ENCODE data around the gene ATG2B. TPM values are rescaled to one million over a fixed set of nuclear protein-coding genes. Genes with fewer than 3 reads are reported as not detected.

ATG2B gene
- total and polyA plus RNA-seq, 2 donors (not counting 3 experiments of a cell fraction or from before 2014, with no cell fraction given): 5.9 to 17.8 TPM

- H3K4me2 ChIP-seq (ENCODE audit: insufficient read depth, low read length): no peak overlapping the region
- ChIA-PET CTCF (no interaction called here), POLR2A (no interaction called here)
- TF ChIP-seq JUN (IDR thresholded peaks at IDR 0.05; ENCODE audit: borderline replicate concordance, insufficient read depth, insufficient read length, low read depth) (no peak), MAX (IDR thresholded peaks at IDR 0.05; ENCODE audit: insufficient read depth, insufficient read length) (no peak), POLR2AphosphoS5 (IDR thresholded peaks at IDR 0.05; ENCODE audit: insufficient read depth, low read depth, low read length) (no peak), EZH2 (IDR thresholded peaks at IDR 0.05; ENCODE audit: borderline replicate concordance, low read depth, low read length, severe bottlenecking) (no peak), GATA2 (IDR thresholded peaks at IDR 0.05; ENCODE audit: insufficient read depth, insufficient read length, low read depth, low read length) (no peak), CTCF (IDR thresholded peaks at IDR 0.05; ENCODE audit: extremely low read depth in 1 of 2, insufficient read depth in 1 of 2, low read depth in 1 of 2, low read length in 2 of 2) (no peak), MYC (IDR thresholded peaks at IDR 0.05; ENCODE audit: low read depth, low read length) (no peak), POLR2A (IDR thresholded peaks at IDR 0.05; ENCODE audit: low read depth, low read length) (no peak), FOS (IDR thresholded peaks at IDR 0.05; ENCODE audit: borderline replicate concordance, insufficient read depth, low read length) (no peak)
- H3K9me1 ChIP-seq (replicated peaks; ENCODE audit: control insufficient read depth, extremely low read depth, insufficient read depth, low read length): no peaks in the 10 kb centered on the region
- no peak overlapping the region for H2AFZ ChIP-seq (ENCODE audit: low read depth, low read length)
- no peaks in the 10 kb centered on the region for H3K9me3 ChIP-seq (replicated peaks; ENCODE audit: control insufficient read depth, insufficient read depth, low read length)
- H3K36me3 ChIP-seq (ENCODE audit: control insufficient read depth in 2 of 2, extremely low read depth in 1 of 2, insufficient read depth in 2 of 2, low read length in 2 of 2): peaks cover 0 to 7% of the 10 kb centered on the region in 2 experiments
- FAIRE-seq: no peak
- H3K27me3 ChIP-seq (ENCODE audit: control insufficient read depth in 2 of 2, insufficient read depth in 2 of 2, low read length in 2 of 2): no peaks in the 10 kb centered on the region
- dilution Hi-C loops (cut with MboI; ENCODE audit: extremely low pct_ligation_motif_present, low sequenced_read_pairs) (no loop called here), intact Hi-C loops (cut with micrococcal nuclease) (no loop called here)
- H3K79me2 ChIP-seq (ENCODE audit: control insufficient read depth, insufficient read depth, low read length): no peaks in the 10 kb centered on the region
- no peaks in the 10 kb centered on the region for H3K4me1 ChIP-seq (ENCODE audit: control insufficient read depth, extremely low read depth, insufficient read depth, low read length)
- H3K9ac ChIP-seq (replicated peaks; ENCODE audit: extremely low read depth, insufficient read depth, low read length): no peak overlapping the region
- H3K27ac ChIP-seq (ENCODE audit: insufficient read depth, low read depth, low read length): no peak overlapping the region
- no peak for DNase-seq (ENCODE audit: low read depth, low spot score)
- no TSS peak for BruUV-seq (replicated peaks)
- no peak overlapping the region for H3K4me3 ChIP-seq (replicated peaks in 1 of 3; ENCODE audit: insufficient read depth in 1 of 3, low read depth in 1 of 3, low read length in 3 of 3)
- H4K20me1 ChIP-seq (replicated peaks; ENCODE audit: control insufficient read depth, extremely low read depth, insufficient read depth, low read length): no peaks in the 10 kb centered on the region
These were observed 42.5 kb downstream of the ATG2B start for GRCh38 chr14:96320605-96321004.

Measured in endothelial cell of umbilical vein (primary cell).